HepG2 (cell line): ENCODE results near the gene FMOD. TPM values are rescaled to one million over a fixed set of nuclear protein-coding genes. Genes with fewer than 3 reads are reported as not detected.

Experiments
- AKAP8 ChIP-seq: sonication (generic); formaldehyde crosslinking; IDR thresholded peaks from 2 replicates; pipeline ENCODE4 v1.5.1; 2020; ENCODE audit warnings: mild to moderate bottlenecking, missing genetic modification reagents
- CBFB ChIP-seq: sonication (generic); formaldehyde crosslinking; IDR thresholded peaks from 2 replicates; pipeline ENCODE4 v1.4.0; 2020; ENCODE audit warnings: missing genetic modification reagents
- GABPB1 ChIP-seq: IDR thresholded peaks from 2 replicates; pipeline ENCODE4 v1.6.1; 2016; ENCODE audit warnings: mild to moderate bottlenecking, missing genetic modification reagents, moderate library complexity, missing compliant biosample characterization
- HES4 ChIP-seq: sonication (generic); formaldehyde crosslinking; IDR thresholded peaks from 2 replicates; pipeline ENCODE4 v1.9.0; 2021; ENCODE audit warnings: mild to moderate bottlenecking, missing genetic modification reagents, borderline replicate concordance
- HNRNPK ChIP-seq: fragments of 200-400 bp; formaldehyde crosslinking; IDR thresholded peaks from 2 replicates; pipeline ENCODE4 v1.6.1; 2018; ENCODE audit warnings: low read length, low read depth, moderate library complexity, mild to moderate bottlenecking; ENCODE audit not compliant: poor library complexity, severe bottlenecking
- KDM3A ChIP-seq: IDR thresholded peaks from 2 replicates; pipeline ENCODE4 v1.6.1; 2018; ENCODE audit warnings: low read depth, missing compliant biosample characterization
- MTA1 ChIP-seq: sonication (generic); formaldehyde crosslinking; IDR thresholded peaks from 2 replicates; pipeline ENCODE4 v1.4.0; 2020; ENCODE audit warnings: missing genetic modification reagents, mild to moderate bottlenecking, borderline replicate concordance
- NFE2 ChIP-seq: sonication (generic); formaldehyde crosslinking; IDR thresholded peaks from 2 replicates; pipeline ENCODE4 v1.4.0; 2020; ENCODE audit warnings: missing genetic modification reagents
- NR2C2 ChIP-seq: sonication (generic); formaldehyde crosslinking; IDR thresholded peaks from 2 replicates; pipeline ENCODE4 v1.4.0; 2020; ENCODE audit warnings: missing genetic modification reagents, mild to moderate bottlenecking, moderate library complexity, borderline replicate concordance
- PAX8 ChIP-seq: sonication (generic); formaldehyde crosslinking; IDR thresholded peaks from 2 replicates; pipeline ENCODE4 v1.8.0; 2022; ENCODE audit warnings: mild to moderate bottlenecking, missing genetic modification reagents, borderline replicate concordance
- PCBP2 ChIP-seq: fragments of 200-400 bp; formaldehyde crosslinking; optimal IDR thresholded peaks from 2 replicates; pipeline ENCODE3; 2018; ENCODE audit warnings: low read length, low read depth; ENCODE audit not compliant: poor library complexity, severe bottlenecking
- SRSF4 ChIP-seq: fragments of 200-400 bp; formaldehyde crosslinking; IDR thresholded peaks from one replicate; pipeline ENCODE4 v1.6.1; 2018; ENCODE audit warnings: mild to moderate bottlenecking, low read depth, low read length, moderate library complexity; ENCODE audit not compliant: poor library complexity, severe bottlenecking
- ZBTB25 ChIP-seq: IDR thresholded peaks from 2 replicates; pipeline ENCODE4 v1.6.1; 2018; ENCODE audit warnings: missing genetic modification reagents
- ZBTB34 ChIP-seq: sonication (generic); formaldehyde crosslinking; IDR thresholded peaks from 2 replicates; pipeline ENCODE4 v1.8.0; 2022; ENCODE audit warnings: mild to moderate bottlenecking, missing genetic modification reagents
- ZBTB37 ChIP-seq: sonication (generic); formaldehyde crosslinking; IDR thresholded peaks from 2 replicates; pipeline ENCODE4 v1.4.0; 2020; ENCODE audit warnings: mild to moderate bottlenecking, missing genetic modification reagents
- ZBTB7A ChIP-seq: sonication (generic); formaldehyde crosslinking; IDR thresholded peaks from 2 replicates; pipeline ENCODE4 v1.8.0; 2022; ENCODE audit warnings: mild to moderate bottlenecking, missing genetic modification reagents
- ZNF121 ChIP-seq: sonication (generic); formaldehyde crosslinking; IDR thresholded peaks from 2 replicates; pipeline ENCODE4 v1.5.0; 2020; ENCODE audit warnings: mild to moderate bottlenecking, missing genetic modification reagents
- ZNF30 ChIP-seq: sonication (generic); formaldehyde crosslinking; IDR thresholded peaks from 2 replicates; pipeline ENCODE4 v1.5.0; 2020; ENCODE audit warnings: mild to moderate bottlenecking, missing genetic modification reagents
- ZNF414 ChIP-seq: sonication (generic); formaldehyde crosslinking; IDR thresholded peaks from 2 replicates; pipeline ENCODE4 v1.5.0; 2020; ENCODE audit warnings: missing genetic modification reagents
- ZNF83 ChIP-seq: sonication (generic); formaldehyde crosslinking; IDR thresholded peaks from 2 replicates; pipeline ENCODE4 v1.4.0; 2020; ENCODE audit warnings: missing genetic modification reagents, mild to moderate bottlenecking, borderline replicate concordance
- ZSCAN20 ChIP-seq: sonication (generic); formaldehyde crosslinking; IDR thresholded peaks from 2 replicates; pipeline ENCODE4 v1.4.0; 2020; ENCODE audit warnings: missing genetic modification reagents, mild to moderate bottlenecking, borderline replicate concordance
- ZSCAN22 ChIP-seq: sonication (generic); formaldehyde crosslinking; IDR thresholded peaks from 2 replicates; pipeline ENCODE4 v1.4.0; 2020; ENCODE audit warnings: mild to moderate bottlenecking, missing genetic modification reagents
- polyA plus RNA-seq, 8 experiments: library from polyadenylated mRNA; depleted of rRNA in 3 of 8; stranded (reverse) in 7 of 8; unstranded in 1 of 8; fragments of >200 nt; fragmentation: Illumina TruSeq in 4 of 8; extraction: Trizol in 4 of 8; gene quantifications; 2 replicates each; pipeline versions ENCODE4 v1.2.1 to v1.2.3, GENCODE V29; 2011 to 2016; ENCODE audit warnings: low read depth in 4 of 8, missing spikeins in 1 of 8, mixed read lengths in 1 of 8; ENCODE audit not compliant: insufficient read depth in 1 of 8
- total RNA-seq, 5 experiments: library from RNA; depleted of rRNA; stranded (reverse); fragments of >200 nt; fragmentation: Illumina TruSeq; extraction: Trizol; gene quantifications; 2 replicates each; pipeline ENCODE4 v1.2.3, GENCODE V29; 2016; ENCODE audit warnings: low read depth in 1 of 5
- TF ChIP-seq, protein P1 (sequence below): sonication (generic); formaldehyde crosslinking; IDR thresholded peaks from 2 replicates; pipeline ENCODE4 v1.8.0; 2022; ENCODE audit warnings: mild to moderate bottlenecking, missing genetic modification reagents, moderate library complexity
- TF ChIP-seq, protein P2 (sequence below): sonication (generic); formaldehyde crosslinking; IDR thresholded peaks from 2 replicates; pipeline ENCODE4 v1.5.0; 2020; ENCODE audit warnings: mild to moderate bottlenecking, missing genetic modification reagents, borderline replicate concordance

The FMOD gene
- total and polyA plus RNA-seq, 2 of the 13 experiments (the other 11 are each of a cell fraction or from before 2014, with no cell fraction given), result 0.08 TPM; not detected in 1

- TF ChIP-seq ZNF83 (CRISPR knock-in tag) (no peak), ZNF121 (CRISPR knock-in tag) (no peak), NFE2 (CRISPR knock-in tag) (no peak), AKAP8 (CRISPR knock-in tag) (0 out of 2 replicates have a peak, but pooled peaks have one; percentile 5), NR2C2 (no peak), ZBTB37 (CRISPR knock-in tag) (no peak), HNRNPK (no peak), ZSCAN22 (CRISPR knock-in tag) (no peak), PCBP2 (no peak), ZNF30 (CRISPR knock-in tag) (peak; percentile 70; the same call in 1 of the 2 replicates), MTA1 (CRISPR knock-in tag) (no peak), ZBTB25 (CRISPR knock-in tag) (no peak), PAX8 (CRISPR knock-in tag) (no peak), KDM3A (0 out of 2 replicates have a peak, but pooled peaks have one; percentile 9), ZBTB7A (CRISPR knock-in tag) (no peak), ZBTB34 (no peak), ZNF414 (CRISPR knock-in tag) (0 out of 2 replicates have a peak, but pooled peaks have one; percentile 19), CBFB (CRISPR knock-in tag) (no peak), ZSCAN20 (CRISPR knock-in tag) (no peak), HES4 (CRISPR knock-in tag) (no peak), SRSF4 (no peak), GABPB1 (CRISPR knock-in tag) (no peak; the same call in 1 of the 2 replicates)
- TF ChIP-seq, protein P1, sequence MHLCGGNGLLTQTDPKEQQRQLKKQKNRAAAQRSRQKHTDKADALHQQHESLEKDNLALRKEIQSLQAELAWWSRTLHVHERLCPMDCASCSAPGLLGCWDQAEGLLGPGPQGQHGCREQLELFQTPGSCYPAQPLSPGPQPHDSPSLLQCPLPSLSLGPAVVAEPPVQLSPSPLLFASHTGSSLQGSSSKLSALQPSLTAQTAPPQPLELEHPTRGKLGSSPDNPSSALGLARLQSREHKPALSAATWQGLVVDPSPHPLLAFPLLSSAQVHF (CRISPR knock-in tag), result no peak
- TF ChIP-seq, protein P2, sequence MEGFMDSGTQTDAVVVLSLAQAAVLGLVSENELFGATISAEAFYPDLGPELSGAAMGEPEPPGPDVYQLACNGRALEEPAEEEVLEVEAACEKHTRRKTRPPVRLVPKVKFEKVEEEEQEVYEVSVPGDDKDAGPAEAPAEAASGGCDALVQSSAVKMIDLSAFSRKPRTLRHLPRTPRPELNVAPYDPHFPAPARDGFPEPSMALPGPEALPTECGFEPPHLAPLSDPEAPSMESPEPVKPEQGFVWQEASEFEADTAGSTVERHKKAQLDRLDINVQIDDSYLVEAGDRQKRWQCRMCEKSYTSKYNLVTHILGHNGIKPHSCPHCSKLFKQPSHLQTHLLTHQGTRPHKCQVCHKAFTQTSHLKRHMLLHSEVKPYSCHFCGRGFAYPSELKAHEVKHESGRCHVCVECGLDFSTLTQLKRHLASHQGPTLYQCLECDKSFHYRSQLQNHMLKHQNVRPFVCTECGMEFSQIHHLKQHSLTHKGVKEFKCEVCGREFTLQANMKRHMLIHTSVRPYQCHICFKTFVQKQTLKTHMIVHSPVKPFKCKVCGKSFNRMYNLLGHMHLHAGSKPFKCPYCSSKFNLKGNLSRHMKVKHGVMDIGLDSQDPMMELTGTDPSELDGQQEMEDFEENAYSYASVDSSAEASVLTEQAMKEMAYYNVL, result no peak
These were observed 45.2 kb downstream of the FMOD start (continued) for GRCh38 chr1:203305809-203306088.
